HG02588 (cell line): ENCODE measurements around the gene AZI2.

Source experiments
- ATAC-seq: cut with Tn5 transposase; IDR thresholded peaks from one replicate; pipeline ENCODE4 v1.9.1; 2021; ENCODE audit warnings: mild to moderate bottlenecking, moderate library complexity; ENCODE audit not compliant: unreplicated experiment

Gene AZI2

GRCh38 chr3:28301688-28302087 lies 46.9 kb downstream of the AZI2 start:
- ATAC-seq, result no peak

GRCh38 chr3:28300345-28300962 lies 48.2 kb downstream of the AZI2 start:
- ATAC-seq, result no peak

GRCh38 chr3:28299705-28300104 lies 48.9 kb downstream of the AZI2 start:
- ATAC-seq, result no peak

- no peak for ATAC-seq
Observed at GRCh38 chr3:28295898-28296490, 52.6 kb downstream of the AZI2 start.

- no peak for ATAC-seq
Observed at GRCh38 chr3:28294667-28295413, 53.8 kb downstream of the AZI2 start.

- no peak for ATAC-seq
Observed at GRCh38 chr3:28292622-28293021, 56.0 kb downstream of the AZI2 start.

GRCh38 chr3:28291577-28291976 lies 57.0 kb downstream of the AZI2 start:
- ATAC-seq, result no peak

- no peak for ATAC-seq
Observed at GRCh38 chr3:28290863-28291300, 57.7 kb downstream of the AZI2 start.

DNA sequence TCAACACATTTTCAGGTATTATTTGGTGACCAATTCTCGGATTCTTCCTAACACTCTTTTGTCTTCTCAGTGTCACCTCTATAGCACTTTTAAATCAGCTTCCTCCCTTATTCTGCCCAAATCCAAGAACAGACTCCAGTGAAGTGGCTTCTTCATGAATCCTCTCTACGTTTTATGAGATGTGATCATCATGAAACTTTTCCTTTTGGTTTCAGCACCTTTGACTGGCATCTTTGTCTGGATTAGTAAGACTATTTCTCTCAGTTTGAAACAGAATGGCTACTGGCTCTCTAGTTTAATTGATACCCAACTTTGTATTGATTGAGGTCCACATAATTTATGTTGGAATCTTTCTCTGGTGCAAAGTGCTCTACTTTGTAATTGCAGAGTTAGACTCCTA lies 61.6 kb downstream of the AZI2 start:
- ATAC-seq, result no peak

- ATAC-seq, result peak; percentile 88
Observed at GRCh38 chr3:28286595-28286994, 62.0 kb downstream of the AZI2 start.

DNA sequence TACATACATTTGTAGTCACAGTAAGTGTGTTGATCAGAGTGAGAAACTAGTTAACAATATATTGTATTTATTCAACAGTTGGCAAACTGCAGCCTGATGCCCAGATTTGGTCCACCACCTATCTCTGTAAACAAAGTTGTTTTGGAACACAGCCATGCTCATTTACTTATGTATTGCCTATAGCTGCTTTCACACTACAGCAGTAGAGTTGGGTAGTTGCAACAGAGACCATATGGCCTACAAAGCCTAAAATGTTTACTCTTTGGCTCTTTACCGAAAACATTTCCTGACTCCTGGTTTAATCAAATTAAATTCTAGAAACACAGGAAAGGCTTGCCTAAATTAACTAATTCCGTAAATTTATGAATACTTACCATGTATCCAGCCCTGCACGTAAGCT lies 67.8 kb downstream of the AZI2 start:
- no peak for ATAC-seq

DNA sequence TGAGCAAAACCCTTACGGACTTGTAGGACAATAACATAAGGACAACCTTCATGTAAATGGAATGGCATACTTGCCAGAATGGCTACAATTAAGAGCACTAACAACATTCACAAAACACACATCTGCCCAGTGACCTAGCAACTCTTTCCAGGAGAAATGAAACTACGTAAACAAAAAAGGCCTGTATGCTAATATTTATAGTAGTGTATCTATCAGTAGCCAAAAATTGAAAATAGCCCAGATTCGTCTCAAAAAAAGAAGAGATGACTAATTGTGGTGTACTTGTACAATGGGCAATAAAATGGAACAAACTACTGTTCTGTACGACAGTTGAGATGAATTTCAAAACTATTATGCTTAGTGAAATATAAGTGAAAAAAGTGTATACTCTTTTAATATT lies 68.9 kb downstream of the AZI2 start:
- no peak for ATAC-seq

- no peak for ATAC-seq
Observed at GRCh38 chr3:28278918-28279317, 69.7 kb downstream of the AZI2 start.

GRCh38 chr3:28273837-28274236 lies 74.8 kb downstream of the AZI2 start:
- no peak for ATAC-seq
